KG1 (cell line): ENCODE data around the gene MC5R.
"Not testable (repeated sequence)": the region's sequence is repeated elsewhere in the genome, so short reads cannot be mapped to it uniquely, and the experiment has no call there.

Experiments used
- DNase-seq: peaks from one replicate; lab custom pipeline; 2025; lab: John Stamatoyannopoulos, UW

The MC5R gene

DNA sequence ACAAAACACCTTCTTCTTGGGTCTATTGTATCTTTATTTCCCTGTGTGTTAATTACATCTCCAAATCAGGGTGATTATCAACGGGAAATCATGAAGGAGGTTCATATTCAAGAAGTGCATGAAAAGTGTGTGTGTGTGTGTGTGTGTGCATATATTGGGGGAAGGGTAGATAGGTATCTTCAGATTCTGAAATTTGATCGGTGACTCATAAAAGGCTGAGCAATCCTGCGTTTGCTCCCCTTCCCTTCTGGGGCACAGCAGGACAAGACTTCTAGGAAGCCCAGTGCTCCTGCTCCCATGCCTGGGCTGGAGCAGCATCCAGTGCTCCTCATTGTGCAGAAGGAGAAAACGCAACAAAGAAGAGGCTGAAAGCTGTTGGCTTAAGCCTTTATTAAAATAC is 25.8 kb downstream of the MC5R start:
- DNase-seq: no peak

DNA sequence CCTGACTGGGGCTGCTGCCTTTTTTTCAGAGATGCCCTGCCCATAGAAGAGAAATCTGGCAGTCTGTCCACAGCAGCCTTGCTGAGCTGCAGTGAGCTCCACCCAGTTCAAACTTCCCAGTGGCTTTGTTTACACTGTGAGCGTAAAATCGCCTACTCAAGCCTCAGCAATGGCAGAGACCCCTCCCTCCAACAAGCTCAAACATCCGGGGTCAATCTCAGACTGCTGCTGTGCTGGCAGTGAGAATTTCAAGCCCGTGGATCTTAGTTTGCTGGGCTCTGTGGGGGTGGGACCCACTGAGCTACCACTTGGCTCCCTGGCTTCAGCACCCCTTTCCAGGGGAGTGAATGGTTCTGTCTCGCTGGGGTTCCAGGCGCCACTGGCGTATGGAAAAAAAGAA is 38.9 kb downstream of the MC5R start:
- DNase-seq: not testable (repeated sequence)

DNA sequence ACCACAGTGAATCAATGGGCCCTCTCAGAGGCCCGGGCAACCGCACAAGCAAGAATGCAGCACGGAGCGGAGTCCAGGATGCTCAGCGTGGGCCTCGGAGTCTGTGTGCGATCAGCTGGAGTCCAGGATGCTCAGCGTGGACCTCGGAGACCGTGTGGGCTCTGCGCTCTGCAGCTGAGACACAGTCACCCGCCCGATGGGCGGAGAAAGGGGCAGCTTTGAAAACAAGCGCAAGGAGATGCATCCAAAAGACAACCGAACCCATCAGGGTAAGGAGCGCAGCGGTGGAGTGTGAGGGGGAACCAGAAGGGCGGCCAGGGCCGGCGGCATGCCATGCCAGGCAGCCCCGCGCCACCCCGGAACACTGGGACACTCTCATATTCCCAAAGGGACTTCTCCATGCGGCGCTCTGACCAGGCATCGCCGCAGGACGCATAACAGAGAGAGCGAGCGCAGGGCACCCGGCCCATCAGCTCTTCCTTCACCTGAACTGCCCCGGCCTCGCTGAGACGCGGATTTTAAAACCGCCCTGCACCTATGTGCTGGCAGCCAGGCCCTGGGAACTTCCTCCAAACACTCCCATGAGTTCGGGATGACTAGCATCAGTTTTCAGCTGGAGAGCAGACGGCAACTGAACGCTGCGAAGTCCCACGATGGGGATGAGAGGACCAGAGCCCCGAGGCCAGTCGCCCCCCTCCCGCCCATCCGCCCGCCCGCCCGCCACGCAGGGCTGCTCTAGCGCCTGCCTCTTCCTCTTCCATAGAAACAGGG is 44.7 kb downstream of the MC5R start:
- DNase-seq: no peak

DNA sequence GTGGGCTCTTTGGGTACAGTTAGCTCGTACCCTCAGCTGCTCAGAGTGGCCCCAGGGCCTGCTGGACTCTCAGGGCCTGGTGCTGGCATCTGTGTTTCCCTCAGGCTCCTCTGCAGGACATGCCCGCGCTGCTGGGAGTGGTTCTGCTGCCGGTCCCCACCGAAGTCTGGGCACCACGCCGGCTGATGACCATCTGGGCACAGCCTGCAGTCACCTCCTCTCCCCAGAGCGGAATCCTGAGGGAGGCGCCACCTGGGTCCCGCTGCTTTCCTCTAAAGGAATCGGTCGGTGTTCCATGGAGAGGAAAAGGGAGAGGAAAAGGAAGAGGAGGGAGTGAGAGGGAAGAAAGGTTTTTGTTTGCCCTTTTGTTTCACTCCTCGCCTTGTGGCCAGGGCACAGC is 47.8 kb downstream of the MC5R start:
- no peak for DNase-seq

DNA sequence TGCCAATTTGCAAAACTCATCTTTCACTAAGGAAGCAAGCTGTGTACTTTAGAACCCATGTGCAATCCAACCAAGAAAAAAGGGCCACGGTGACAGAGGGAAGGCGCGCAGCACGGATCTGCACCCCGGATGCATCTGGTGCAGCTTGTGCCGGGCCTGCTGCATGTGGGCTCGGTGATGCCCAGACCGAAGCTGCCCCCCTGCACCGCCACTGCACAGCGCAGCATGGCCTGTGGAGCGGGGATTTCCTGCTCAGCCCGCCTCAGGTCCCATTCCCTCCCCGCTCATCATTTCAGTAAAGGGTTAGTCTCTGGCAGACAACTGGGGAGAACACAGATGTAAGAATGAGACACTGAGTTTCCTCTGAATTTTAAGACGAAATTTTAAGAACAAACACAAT is 48.4 kb downstream of the MC5R start:
- no peak for DNase-seq

DNA sequence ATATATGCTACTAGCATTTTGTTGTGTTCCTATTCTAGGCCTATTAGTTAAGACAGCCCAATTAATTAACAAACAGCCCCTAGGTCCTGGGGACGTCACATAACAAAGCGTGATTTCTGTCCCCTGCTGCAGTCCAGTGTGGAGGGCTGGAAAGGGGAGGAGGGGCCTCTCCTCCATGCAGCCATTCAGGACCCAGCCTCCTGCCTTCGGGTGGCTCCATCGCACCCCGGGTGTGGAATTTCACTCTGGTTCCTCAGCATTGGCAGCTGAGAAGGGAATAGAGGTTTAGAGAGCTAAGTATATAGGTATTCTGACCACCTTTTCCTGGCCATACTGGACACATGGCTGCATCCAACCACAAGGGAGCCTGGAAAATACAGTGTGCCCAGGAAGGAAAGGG is 49.0 kb downstream of the MC5R start:
- no peak for DNase-seq

DNA sequence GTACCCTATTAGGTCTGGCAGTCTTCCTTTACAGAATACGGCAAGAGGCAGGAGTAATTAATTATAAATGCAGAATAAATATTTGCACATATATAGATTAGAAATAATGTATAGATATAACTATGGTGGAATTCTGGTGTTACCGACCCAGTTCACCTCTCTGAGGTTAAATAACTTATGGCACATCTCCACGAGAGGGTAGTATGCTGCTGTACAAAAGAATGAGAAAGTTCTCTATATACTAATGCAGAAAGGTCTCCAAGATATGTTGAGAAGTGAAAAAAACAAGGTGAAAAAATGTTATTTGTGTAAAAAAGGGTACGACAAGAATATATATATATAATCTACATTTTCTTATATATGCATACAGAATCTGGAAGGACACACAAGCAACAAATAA is 50.6 kb downstream of the MC5R start:
- DNase-seq: no peak
